HEK293T (cell line): ENCODE results near the gene PICK1.

Source experiments
- ELF4 ChIP-seq: fragments of 450-650 bp; IDR thresholded peaks from 2 replicates; pipeline ENCODE4 v1.6.1; 2017; ENCODE audit warnings: antibody characterized with exemption
- FOXM1 ChIP-seq: fragments of 450-650 bp; IDR thresholded peaks from 2 replicates; pipeline ENCODE4 v1.6.1; 2017; ENCODE audit warnings: mild to moderate bottlenecking, borderline replicate concordance
- HDGF ChIP-seq: fragments of 450-650 bp; IDR thresholded peaks from 2 replicates; pipeline ENCODE4 v1.6.1; 2017; ENCODE audit warnings: antibody characterized with exemption, borderline replicate concordance
- TARDBP ChIP-seq: fragments of 450-650 bp; IDR thresholded peaks from 2 replicates; pipeline ENCODE4 v1.6.1; 2016

GRCh38 chr22:38110008-38110862 is 53.0 kb downstream of the PICK1 start, which contains the start of gene BAIAP2L2:
- TF ChIP-seq HDGF (no peak), ELF4 (no peak), FOXM1 (no peak), TARDBP (no peak)
